ENCODE results near the gene ZFAND3. TPM values are rescaled to one million over a fixed set of nuclear protein-coding genes. Genes with fewer than 3 reads are reported as not detected.

The ZFAND3 gene
- total and polyA plus RNA-seq, 10 of the 15 experiments (the other 5 are each of a cell fraction or from before 2014, with no cell fraction given): 0.90 to 34.4 (median 16.3) TPM

DNA sequence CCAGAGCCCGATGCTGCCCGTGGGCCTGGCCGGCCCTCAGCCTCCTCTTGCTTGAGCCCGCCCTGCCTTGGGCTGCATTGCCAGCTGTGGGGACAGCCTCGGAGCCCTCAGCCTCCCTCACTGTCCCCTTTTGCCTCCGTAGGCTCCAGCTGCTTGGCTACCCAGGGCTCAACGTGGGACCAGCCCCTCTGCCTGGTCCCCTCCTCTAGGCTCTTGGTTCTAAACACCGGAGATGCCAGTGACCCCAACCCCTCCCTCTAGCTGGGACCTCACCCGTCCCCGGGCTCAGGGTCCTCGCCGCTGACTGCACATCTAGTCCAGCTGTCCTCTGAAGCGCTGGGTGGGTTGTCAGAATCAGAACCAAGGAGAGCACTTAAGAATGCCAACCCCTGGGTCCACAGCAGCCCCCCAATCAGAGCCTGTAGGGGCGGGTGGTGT lies 345.2 kb downstream of the ZFAND3 start:
- no peak for DNase-seq (ENCODE audit: low read depth, low spot score)
- Histone ChIP-seq H3K27me3 (replicated peaks in 1 of 2; ENCODE audit: control insufficient read depth in 2 of 2, insufficient read depth in 2 of 2, low read length in 1 of 2) (no peaks in the 10 kb centered on the region), H3K36me3 (ENCODE audit: control insufficient read depth in 2 of 2, insufficient read depth in 2 of 2, low read length in 1 of 2) (no peaks in the 10 kb centered on the region; a peak in 2 of 4 replicates), H3K27ac (ENCODE audit: control insufficient read depth, insufficient read depth) (no peak overlapping the region), H3K79me2 (ENCODE audit: control insufficient read depth, insufficient read depth, low read length) (no peaks in the 10 kb centered on the region), H3K4me2 (ENCODE audit: control insufficient read depth, insufficient read depth) (no peak overlapping the region), H3K9ac (ENCODE audit: control insufficient read depth, insufficient read depth, low read length) (no peak overlapping the region), H3K9me3 (replicated peaks; ENCODE audit: control insufficient read depth, insufficient read depth, low read length) (no peaks in the 10 kb centered on the region), H2AFZ (ENCODE audit: control insufficient read depth, low read depth, low read length) (no peak overlapping the region), H3K4me3 (no peak overlapping the region), H3K4me1 (ENCODE audit: control insufficient read depth, insufficient read depth, low read length) (no peaks in the 10 kb centered on the region), H4K20me1 (ENCODE audit: control insufficient read depth, insufficient read depth) (no peaks in the 10 kb centered on the region)
- intact Hi-C loops (cut with micrococcal nuclease; ENCODE audit: unreplicated experiment): no loop called here
- CTCF ChIA-PET: no interaction called here
- BruUV-seq (replicated peaks): no TSS peak
- RAD21 ChIA-PET (ENCODE audit: unreplicated experiment): interaction anchor here (0.7 kb wide), 1 partner anchor 345 kb away, joined by 3 read pairs; the partner anchor contains the start of gene ZFAND3
- ATAC-seq: no peak
- in situ Hi-C loops (cut with MboI): no loop called here
- TF ChIP-seq ZSCAN29 (IDR thresholded peaks at IDR 0.05) (no peak), SMC3 (IDR thresholded peaks at IDR 0.05; ENCODE audit: borderline replicate concordance, low read length) (no peak), SKIL (IDR thresholded peaks at IDR 0.05; ENCODE audit: low read depth, poor library complexity, severe bottlenecking) (no peak), IRF4 (IDR thresholded peaks at IDR 0.05; ENCODE audit: low read depth, low read length) (no peak), ASH2L (IDR thresholded peaks at IDR 0.05; ENCODE audit: borderline replicate concordance, low read depth) (no peak), TARDBP (IDR thresholded peaks at IDR 0.05; ENCODE audit: borderline replicate concordance) (no peak), CHD4 (IDR thresholded peaks at IDR 0.05) (no peak), CHD1 (IDR thresholded peaks at IDR 0.05; ENCODE audit: low read depth, low read length) (no peak), CEBPZ (IDR thresholded peaks at IDR 0.05; ENCODE audit: low read depth, low read length) (no peak)
- SMC1A ChIA-PET (ENCODE audit: uncharacterized antibody, unreplicated experiment): no interaction called here
- 80% methylated on average over 14 of the region's 14 CpGs for WGBS (ENCODE audit: insufficient coverage, insufficient replicate concordance, low lambda C conversion rate, missing lambda C conversion rate)
- POLR2A ChIA-PET: no interaction called here
- FAIRE-seq: no peak
